ENCODE measurements around the gene SPATA9. TPM values are rescaled to one million over a fixed set of nuclear protein-coding genes. Genes with fewer than 3 reads are reported as not detected.

SPATA9 gene
- total RNA-seq, 2 donors from 2014 or later, result 0.37 to 0.40 TPM

DNA sequence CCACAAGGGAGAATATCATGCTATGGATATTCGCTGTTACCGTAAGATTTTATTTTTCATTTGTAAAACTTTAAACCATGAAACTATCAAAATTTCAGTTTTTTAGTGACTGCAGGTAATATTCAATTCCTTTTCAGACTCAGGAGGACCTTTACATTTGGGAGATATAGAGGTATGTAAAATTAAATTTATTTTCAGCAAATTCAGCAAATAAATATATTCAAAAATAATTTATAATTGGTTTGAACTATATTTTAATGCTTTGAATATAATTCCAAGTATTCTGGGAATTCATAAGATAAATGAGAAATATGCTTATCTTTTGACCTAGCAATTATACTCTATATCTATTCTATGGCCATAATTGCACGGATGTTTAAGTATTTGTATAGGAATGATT lies 28.6 kb downstream of the SPATA9 start:
- TF ChIP-seq, protein P1, sequence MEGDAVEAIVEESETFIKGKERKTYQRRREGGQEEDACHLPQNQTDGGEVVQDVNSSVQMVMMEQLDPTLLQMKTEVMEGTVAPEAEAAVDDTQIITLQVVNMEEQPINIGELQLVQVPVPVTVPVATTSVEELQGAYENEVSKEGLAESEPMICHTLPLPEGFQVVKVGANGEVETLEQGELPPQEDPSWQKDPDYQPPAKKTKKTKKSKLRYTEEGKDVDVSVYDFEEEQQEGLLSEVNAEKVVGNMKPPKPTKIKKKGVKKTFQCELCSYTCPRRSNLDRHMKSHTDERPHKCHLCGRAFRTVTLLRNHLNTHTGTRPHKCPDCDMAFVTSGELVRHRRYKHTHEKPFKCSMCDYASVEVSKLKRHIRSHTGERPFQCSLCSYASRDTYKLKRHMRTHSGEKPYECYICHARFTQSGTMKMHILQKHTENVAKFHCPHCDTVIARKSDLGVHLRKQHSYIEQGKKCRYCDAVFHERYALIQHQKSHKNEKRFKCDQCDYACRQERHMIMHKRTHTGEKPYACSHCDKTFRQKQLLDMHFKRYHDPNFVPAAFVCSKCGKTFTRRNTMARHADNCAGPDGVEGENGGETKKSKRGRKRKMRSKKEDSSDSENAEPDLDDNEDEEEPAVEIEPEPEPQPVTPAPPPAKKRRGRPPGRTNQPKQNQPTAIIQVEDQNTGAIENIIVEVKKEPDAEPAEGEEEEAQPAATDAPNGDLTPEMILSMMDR (IDR thresholded peaks at IDR 0.05), result no peak
- intact Hi-C loops (cut with DNase I), result no loop called here
- H3K27ac ChIP-seq, result no peak overlapping the region
- H3K4me3 ChIP-seq, result no peak overlapping the region
- H3K9me3 ChIP-seq, result no peaks in the 10 kb centered on the region
- H3K4me1 ChIP-seq, result no peaks in the 10 kb centered on the region
- no peaks in the 10 kb centered on the region for H3K36me3 ChIP-seq
- no peak overlapping the region for H3K9ac ChIP-seq (ENCODE audit: low read depth in 2 of 2, low read length in 2 of 2)
- no peak for DNase-seq
- H3K27me3 ChIP-seq, result no peaks in the 10 kb centered on the region

DNA sequence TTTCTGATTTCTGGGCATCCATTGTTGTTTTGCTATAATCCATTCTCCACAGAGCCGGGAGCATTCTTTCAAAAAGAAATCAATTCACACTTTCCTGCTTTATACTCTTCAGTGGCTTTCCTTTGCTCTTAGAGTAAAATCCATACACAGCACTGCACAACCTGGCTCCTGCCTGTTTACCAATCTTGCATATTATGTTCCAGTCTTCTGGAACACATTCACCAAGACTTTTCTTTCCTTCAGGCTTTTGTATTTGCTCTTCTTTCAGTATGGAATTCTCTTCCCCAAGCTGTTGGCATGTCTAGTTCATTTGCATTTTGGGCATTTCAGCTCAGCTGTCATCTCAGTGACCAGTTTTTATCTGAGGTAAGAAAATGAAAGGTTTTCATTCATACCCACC lies 29.9 kb downstream of the SPATA9 start:
- no peaks in the 10 kb centered on the region for H3K9me3 ChIP-seq
- intact Hi-C loops (cut with DNase I), result no loop called here
- H3K36me3 ChIP-seq, result no peaks in the 10 kb centered on the region
- TF ChIP-seq, protein P1 (IDR thresholded peaks at IDR 0.05), result no peak
- no peak overlapping the region for H3K9ac ChIP-seq (ENCODE audit: low read depth in 2 of 2, low read length in 2 of 2)
- H3K4me3 ChIP-seq, result no peak overlapping the region
- H3K4me1 ChIP-seq, result no peaks in the 10 kb centered on the region
- DNase-seq, result no peak
- no peak overlapping the region for H3K27ac ChIP-seq
- no peaks in the 10 kb centered on the region for H3K27me3 ChIP-seq

DNA sequence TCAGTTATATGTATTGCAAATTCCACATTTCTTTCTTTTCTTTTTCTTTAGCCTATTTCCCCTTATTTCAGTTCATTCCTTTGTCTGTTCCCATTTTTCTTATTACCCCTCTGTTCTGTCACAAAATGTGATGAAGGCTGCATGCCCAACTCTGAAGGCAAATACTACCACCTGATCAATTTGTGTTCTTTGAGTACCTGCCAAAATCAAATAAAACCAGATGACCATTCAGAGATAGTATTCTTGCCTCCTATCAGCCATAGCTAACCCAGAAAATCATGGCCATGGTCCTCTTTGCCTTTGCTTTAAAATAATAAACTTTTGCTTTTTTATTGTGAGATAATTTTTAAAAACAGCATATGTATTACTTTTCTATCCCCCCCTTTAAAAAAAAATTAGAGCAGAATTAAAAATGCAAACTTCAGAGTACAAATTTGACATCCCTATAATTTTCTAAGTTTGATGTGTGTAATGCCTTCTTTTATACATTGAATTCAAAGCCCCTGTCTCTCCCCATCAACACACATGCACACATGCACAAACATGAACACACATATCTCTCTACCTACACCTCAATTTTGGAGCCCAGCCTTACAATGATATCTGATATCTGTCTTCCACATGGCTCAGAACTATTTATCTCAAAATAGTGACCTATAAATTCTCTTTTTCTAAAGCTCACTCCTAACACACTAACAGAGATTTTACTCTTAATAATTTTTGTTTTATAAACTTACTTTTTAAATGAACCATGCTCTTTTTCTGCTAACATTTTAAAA lies 32.8 kb downstream of the SPATA9 start:
- no peak for DNase-seq
- no peak overlapping the region for H3K9ac ChIP-seq (ENCODE audit: low read depth in 2 of 2, low read length in 2 of 2)
- H3K4me1 ChIP-seq, result no peaks in the 10 kb centered on the region
- TF ChIP-seq, protein P1 (IDR thresholded peaks at IDR 0.05), result no peak
- H3K27me3 ChIP-seq, result no peaks in the 10 kb centered on the region
- no peak overlapping the region for H3K4me3 ChIP-seq
- no peaks in the 10 kb centered on the region for H3K36me3 ChIP-seq
- H3K9me3 ChIP-seq, result no peaks in the 10 kb centered on the region
- H3K27ac ChIP-seq, result no peak overlapping the region
- intact Hi-C loops (cut with DNase I), result loop anchor here (10.0 kb wide), 1 partner anchor 685 kb away; no protein-coding TSS in a partner anchor

DNA sequence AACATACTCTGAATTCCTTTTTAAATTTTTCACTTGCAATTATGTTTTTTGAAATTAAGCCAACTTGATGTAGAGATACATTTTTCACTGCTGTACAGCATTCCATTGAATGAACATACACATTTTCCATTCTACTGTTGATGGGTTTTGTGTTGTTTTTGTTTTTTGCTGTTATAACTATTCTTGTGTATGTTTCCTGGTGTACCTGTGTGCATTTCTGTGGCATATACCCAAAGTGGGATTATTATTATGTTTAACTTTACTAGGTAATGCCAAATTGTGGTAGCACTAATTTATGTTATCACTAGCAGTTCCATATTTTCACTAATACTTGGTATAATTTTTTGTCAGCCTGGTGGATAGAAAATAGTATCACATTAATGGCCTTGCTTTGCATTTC lies 33.5 kb downstream of the SPATA9 start:
- no peak overlapping the region for H3K9ac ChIP-seq (ENCODE audit: low read depth in 2 of 2, low read length in 2 of 2)

DNA sequence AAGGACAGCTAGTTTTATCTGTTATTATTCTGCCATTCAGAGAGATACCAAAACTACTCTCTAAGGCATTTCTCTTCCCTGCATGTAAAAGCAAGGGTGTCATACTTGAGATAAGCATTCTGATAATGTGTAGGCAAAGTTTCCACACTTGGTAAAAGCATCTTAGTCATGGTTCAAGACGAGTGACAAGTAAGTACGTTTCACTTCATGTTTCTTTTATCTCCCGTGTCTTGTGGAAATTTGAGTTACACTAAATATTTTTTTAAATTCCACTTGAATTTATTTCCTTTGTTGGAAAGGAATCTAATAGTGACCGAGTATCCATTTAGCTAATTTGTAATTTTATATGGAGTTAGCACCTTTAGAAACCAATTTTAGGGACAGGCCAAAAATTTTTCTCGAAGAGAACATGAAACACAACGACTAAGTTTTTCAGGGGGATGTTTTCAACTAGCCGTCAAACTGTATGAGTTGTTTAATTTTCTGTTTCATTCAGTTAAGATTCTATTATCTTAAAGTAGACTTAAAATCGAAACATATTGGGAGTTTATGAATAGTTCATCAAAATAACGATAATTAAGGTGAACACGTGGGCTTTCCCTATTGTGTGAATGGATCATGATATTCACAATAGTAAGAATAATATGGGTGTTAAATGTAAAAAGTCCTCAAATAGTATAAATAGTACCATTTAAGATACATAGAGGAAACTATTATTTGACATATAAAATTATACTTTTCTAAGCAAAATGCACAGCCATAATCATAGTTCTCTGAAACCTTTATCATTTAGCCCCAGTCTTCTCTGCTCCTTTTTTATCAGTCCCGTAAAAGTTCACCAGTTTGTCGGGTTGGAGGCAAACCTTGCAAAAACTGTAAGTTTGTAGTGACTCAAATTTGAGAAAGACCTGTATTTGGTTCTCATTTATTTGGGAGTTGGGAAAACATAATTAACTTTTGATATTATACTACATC lies 34.6 kb downstream of the SPATA9 start:
- Histone ChIP-seq H3K4me3 (no peak overlapping the region), H3K9ac (ENCODE audit: low read depth in 2 of 2, low read length in 2 of 2) (no peak overlapping the region), H3K9me3 (no peaks in the 10 kb centered on the region), H3K27ac (peak overlapping the region; percentile 91), H3K4me1 (no peaks in the 10 kb centered on the region), H3K36me3 (no peaks in the 10 kb centered on the region), H3K27me3 (no peaks in the 10 kb centered on the region)
- intact Hi-C loops (cut with DNase I), result loop anchor here (10.0 kb wide), 1 partner anchor 687 kb away; no protein-coding TSS in a partner anchor
- no peak for DNase-seq
- TF ChIP-seq, protein P1 (IDR thresholded peaks at IDR 0.05), result no peak

More for the DNA sequence above, 33.5 kb downstream of the SPATA9 start:
- intact Hi-C loops (cut with DNase I), result loop anchor here (10.0 kb wide), 1 partner anchor 686 kb away; no protein-coding TSS in a partner anchor
- Histone ChIP-seq H3K36me3 (no peaks in the 10 kb centered on the region), H3K4me1 (no peaks in the 10 kb centered on the region), H3K27me3 (no peaks in the 10 kb centered on the region), H3K4me3 (no peak overlapping the region), H3K27ac (no peak overlapping the region), H3K9me3 (no peaks in the 10 kb centered on the region)
- DNase-seq, result no peak
- TF ChIP-seq, protein P1 (IDR thresholded peaks at IDR 0.05), result no peak
